C4-2B (cell line): Measurements from ENCODE around the gene HS2ST1.

Experiments
- ZFX ChIP-seq: fragments of 450-650 bp; IDR thresholded peaks from 2 replicates; pipeline ENCODE4 v1.6.1; 2017
- TF ChIP-seq, protein P1 (sequence below): fragments of 450-650 bp; conservative IDR thresholded peaks from 2 replicates; pipeline ENCODE4 v1.5.1; 2017; ENCODE audit warnings: mild to moderate bottlenecking

DNA sequence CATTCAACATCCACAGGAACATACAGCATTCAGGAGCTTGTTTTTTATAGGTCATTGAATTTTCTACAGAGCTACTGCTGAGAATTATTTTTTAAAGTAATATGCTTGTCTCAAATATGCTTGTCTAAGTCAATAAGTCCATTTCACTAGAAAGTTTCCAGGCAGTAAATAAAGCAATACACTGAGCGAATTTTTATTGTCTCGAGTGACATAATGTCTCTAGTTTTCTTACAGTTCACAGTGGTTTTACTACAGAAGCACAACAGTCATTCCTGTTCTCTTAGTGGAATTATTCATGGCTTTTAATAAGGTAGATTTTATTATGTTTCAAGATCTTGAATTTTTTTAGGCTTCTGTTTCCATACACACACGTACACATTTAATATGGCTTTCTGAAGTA, 83.8 kb downstream of the HS2ST1 start:
- TF ChIP-seq, protein P1, sequence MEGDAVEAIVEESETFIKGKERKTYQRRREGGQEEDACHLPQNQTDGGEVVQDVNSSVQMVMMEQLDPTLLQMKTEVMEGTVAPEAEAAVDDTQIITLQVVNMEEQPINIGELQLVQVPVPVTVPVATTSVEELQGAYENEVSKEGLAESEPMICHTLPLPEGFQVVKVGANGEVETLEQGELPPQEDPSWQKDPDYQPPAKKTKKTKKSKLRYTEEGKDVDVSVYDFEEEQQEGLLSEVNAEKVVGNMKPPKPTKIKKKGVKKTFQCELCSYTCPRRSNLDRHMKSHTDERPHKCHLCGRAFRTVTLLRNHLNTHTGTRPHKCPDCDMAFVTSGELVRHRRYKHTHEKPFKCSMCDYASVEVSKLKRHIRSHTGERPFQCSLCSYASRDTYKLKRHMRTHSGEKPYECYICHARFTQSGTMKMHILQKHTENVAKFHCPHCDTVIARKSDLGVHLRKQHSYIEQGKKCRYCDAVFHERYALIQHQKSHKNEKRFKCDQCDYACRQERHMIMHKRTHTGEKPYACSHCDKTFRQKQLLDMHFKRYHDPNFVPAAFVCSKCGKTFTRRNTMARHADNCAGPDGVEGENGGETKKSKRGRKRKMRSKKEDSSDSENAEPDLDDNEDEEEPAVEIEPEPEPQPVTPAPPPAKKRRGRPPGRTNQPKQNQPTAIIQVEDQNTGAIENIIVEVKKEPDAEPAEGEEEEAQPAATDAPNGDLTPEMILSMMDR, result no peak
- no peak for TF ChIP-seq ZFX
